ENCODE data around the gene SHD. TPM values are rescaled to one million over a fixed set of nuclear protein-coding genes. Genes with fewer than 3 reads are reported as not detected.
"Not testable (repeated sequence)": the region's sequence is repeated elsewhere in the genome, so short reads cannot be mapped to it uniquely, and the experiment has no call there.

The SHD gene, protein sequence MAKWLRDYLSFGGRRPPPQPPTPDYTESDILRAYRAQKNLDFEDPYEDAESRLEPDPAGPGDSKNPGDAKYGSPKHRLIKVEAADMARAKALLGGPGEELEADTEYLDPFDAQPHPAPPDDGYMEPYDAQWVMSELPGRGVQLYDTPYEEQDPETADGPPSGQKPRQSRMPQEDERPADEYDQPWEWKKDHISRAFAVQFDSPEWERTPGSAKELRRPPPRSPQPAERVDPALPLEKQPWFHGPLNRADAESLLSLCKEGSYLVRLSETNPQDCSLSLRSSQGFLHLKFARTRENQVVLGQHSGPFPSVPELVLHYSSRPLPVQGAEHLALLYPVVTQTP
- 1 to 10 TPM in 1 of 4 donors, under 1 TPM in 2, not detected in 1; 0.42 to 1.6 (median 0.61) TPM for total RNA-seq
- 1 to 10 TPM in 1 of 3 donors, under 1 TPM in 2; 0.04 to 2.1 (median 0.08) TPM for polyA plus RNA-seq
- long read RNA-seq, donor 1: 0 reads
- long read RNA-seq, donor 2: 0 reads

DNA sequence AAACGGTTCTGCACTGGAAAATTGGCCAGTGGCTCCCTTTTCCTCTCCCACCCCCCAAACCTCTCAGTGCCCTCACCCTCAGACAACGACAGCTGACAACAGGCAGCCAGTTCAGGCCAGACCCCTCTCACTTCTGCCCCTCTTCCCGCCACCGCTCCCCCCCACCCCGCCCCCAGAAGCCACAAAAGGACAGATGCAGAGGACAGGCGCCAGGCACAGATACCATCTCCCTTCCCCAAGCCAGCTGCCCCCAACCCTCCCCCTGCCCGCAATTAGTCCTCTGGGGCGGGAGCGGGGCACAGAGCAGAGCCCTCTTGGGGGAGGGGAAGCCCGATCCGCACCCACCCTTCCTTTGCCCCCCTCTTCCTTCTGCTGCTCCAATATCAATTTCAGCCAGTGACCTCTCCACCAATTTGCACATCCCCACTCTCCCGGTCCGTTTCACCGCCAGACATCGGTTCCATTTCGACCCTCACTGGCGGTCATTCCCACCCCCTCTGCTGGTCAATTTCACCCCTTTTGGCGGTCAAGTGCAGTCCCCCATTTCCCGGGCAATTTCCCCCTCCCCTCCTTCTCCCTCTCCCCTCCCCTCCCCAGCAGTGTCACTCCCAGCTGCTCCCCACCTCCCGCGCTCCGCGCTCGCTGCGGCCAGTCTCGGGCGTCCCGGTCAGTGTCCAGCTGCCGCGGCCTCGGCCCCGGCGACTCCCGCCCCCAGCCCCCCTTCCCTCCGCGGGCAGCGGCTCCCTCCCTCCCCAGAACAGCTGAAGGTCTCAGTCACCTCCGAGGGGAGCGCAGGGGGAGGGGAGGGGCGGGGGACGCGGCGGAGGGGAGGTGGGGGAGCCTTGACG is at the start of gene SHD:
Gene SHD (plus strand): TSS at position 848 of the 848 bp plus-strand sequence. CDS start 798 bp downstream, outside the sequence.
- Histone ChIP-seq H3K27ac (no peak within 1 kb of the TSS), H3K9me3 (no peaks in the 10 kb centered on the region), H3K36me3 (ENCODE audit: insufficient read depth in 1 of 2, low read depth in 1 of 2) (no peaks in the 10 kb centered on the region), H3K4me3 (peak within 1 kb of the TSS; percentile 51), H3K27me3 (ENCODE audit: insufficient read depth in 3 of 3, low read length in 2 of 3) (peaks cover 0 to 51% (median 16%) of the 10 kb centered on the region in 3 donors), H3K4me1 (peaks cover 4% of the 10 kb centered on the region)
- ATAC-seq (peak in 1 of 4 donors; percentile 19), DNase-seq (no peak)
- WGBS, 3 donors: 2 to 4% (median 4%) methylated on average over 29 to 43 of the region's 44 CpGs
- intact Hi-C loops (cut with DNase I): loop anchor here in 1 of 2 donors (10.0 kb wide), 1 partner anchor 136 kb away; no protein-coding TSS in a partner anchor
- TF ChIP-seq, protein P1, sequence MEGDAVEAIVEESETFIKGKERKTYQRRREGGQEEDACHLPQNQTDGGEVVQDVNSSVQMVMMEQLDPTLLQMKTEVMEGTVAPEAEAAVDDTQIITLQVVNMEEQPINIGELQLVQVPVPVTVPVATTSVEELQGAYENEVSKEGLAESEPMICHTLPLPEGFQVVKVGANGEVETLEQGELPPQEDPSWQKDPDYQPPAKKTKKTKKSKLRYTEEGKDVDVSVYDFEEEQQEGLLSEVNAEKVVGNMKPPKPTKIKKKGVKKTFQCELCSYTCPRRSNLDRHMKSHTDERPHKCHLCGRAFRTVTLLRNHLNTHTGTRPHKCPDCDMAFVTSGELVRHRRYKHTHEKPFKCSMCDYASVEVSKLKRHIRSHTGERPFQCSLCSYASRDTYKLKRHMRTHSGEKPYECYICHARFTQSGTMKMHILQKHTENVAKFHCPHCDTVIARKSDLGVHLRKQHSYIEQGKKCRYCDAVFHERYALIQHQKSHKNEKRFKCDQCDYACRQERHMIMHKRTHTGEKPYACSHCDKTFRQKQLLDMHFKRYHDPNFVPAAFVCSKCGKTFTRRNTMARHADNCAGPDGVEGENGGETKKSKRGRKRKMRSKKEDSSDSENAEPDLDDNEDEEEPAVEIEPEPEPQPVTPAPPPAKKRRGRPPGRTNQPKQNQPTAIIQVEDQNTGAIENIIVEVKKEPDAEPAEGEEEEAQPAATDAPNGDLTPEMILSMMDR (IDR thresholded peaks at IDR 0.05): no peak

DNA sequence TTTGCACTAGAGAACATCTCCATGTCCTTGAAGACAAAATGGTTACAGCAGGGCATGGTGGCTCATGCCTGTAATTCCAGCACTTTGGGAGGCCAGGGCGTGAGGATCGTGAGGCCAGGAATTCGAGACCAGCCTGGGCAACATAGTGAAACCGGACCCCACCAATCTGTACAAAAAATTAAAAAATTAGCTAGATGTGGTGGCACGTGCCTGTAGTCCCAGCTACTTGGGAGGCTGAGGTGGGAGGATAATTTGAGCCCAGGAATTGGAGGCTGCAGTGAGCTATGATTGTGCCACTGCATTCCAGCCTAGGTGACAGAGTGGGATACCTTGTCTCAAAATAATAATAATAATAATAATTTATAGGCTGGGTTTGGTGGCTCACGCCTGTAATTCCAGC is 48.8 kb upstream of the SHD start:
- ATAC-seq; H3K4me3 ChIP-seq; H3K27ac ChIP-seq; intact Hi-C loops (cut with DNase I); H3K9me3 ChIP-seq; DNase-seq; H3K36me3 ChIP-seq (ENCODE audit: insufficient read depth in 1 of 2, low read depth in 1 of 2); H3K4me1 ChIP-seq: not testable (repeated sequence)
- peaks cover 0 to 68% (median 15%) of the 10 kb centered on the region in 3 donors for H3K27me3 ChIP-seq (ENCODE audit: insufficient read depth in 3 of 3, low read length in 2 of 3)
- 75 to 79% (median 78%) methylated on average over 6 of the region's 6 CpGs for WGBS, 3 donors

DNA sequence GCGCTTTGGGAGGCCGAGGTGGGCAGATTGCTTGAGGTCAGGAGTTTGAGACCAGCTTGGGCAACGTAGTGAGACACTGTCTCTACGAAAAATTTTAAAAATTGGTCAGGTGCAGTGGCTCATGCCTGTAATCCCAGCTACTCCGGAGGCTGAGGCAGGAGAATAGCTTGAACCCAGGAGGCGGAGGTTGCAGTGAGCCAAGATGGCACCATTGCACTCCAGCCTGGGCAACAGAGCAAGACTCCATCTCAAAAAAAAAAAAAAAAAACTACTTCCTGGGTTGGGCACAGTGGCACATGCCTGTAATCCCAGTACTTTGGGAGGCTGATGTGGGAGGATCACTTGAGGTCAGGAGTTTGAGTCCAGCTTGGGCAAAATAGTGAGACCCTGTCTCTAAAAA is 47.5 kb upstream of the SHD start:
- H3K9me3 ChIP-seq; H3K27ac ChIP-seq; intact Hi-C loops (cut with DNase I); H3K4me1 ChIP-seq; H3K4me3 ChIP-seq; DNase-seq; ATAC-seq; H3K36me3 ChIP-seq (ENCODE audit: insufficient read depth in 1 of 2, low read depth in 1 of 2): not testable (repeated sequence)
- WGBS, 3 donors: 73 to 78% (median 75%) methylated on average over 6 of the region's 6 CpGs
- peaks cover 0 to 73% (median 15%) of the 10 kb centered on the region in 3 donors for H3K27me3 ChIP-seq (ENCODE audit: insufficient read depth in 3 of 3, low read length in 2 of 3)

DNA sequence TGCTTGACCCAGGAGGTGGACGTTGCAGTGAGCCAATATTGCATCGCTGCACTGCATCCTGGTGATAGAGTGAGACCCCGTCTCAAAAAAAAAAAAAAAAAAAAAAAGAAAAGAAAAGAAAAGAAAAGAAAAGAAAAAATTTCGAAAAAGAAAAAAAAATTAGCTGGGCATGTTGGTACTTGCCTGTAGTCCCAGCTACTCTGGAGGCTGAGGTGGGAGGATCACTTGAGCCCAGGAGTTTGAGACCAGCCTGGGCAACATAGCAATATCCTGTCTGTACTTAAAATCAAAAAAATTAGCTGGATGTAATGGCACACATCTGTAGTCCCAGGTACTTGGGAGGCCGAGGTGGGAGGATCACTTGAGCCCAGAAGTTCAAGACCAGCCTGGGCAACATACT is 46.9 kb upstream of the SHD start:
- intact Hi-C loops (cut with DNase I); H3K4me1 ChIP-seq; H3K9me3 ChIP-seq; ATAC-seq; H3K27ac ChIP-seq; H3K4me3 ChIP-seq; DNase-seq; H3K36me3 ChIP-seq (ENCODE audit: insufficient read depth in 1 of 2, low read depth in 1 of 2): not testable (repeated sequence)
- WGBS, 3 donors: 68 to 81% (median 71%) methylated on average over 4 to 5 of the region's 5 CpGs
- peaks cover 0 to 73% (median 15%) of the 10 kb centered on the region in 3 donors for H3K27me3 ChIP-seq (ENCODE audit: insufficient read depth in 3 of 3, low read length in 2 of 3)

DNA sequence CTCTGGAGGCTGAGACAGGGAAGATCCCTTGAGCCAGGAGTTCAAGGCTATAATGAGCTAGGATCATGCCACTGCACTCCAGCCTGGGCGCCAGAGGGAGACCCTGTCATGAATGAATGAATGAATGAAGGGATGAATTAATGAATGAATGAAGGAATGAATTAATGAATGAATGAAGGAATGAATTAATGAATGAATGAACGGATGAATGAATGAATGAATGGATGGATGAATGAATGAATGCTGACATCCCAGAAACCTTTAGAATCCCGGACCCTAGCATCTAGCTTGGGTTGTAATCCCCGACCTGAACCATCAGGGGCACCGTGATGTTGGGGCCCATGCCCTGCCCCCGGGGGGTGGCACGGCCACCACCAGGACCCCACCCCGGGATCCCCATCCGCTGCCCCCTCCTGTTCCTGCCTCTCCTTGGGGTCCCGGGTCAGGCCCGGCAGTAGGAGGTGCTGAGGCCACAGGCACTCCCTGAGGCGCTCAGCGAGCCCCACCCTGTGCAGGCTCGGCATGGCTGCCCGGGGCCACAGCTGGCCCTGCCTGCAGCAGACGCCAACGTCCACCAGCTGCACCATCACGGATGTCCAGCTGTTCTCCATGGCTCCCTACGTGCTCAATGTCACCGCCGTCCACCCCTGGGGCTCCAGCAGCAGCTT is 46.3 kb upstream of the SHD start:
- WGBS, 3 donors: 20 to 39% (median 25%) methylated on average over 18 to 21 of the region's 21 CpGs
- no peak for ATAC-seq
- DNase-seq: no peak
- Histone ChIP-seq H3K4me3 (no peak overlapping the region), H3K36me3 (ENCODE audit: insufficient read depth in 1 of 2, low read depth in 1 of 2) (no peaks in the 10 kb centered on the region), H3K27ac (no peak overlapping the region), H3K9me3 (no peaks in the 10 kb centered on the region), H3K27me3 (ENCODE audit: insufficient read depth in 3 of 3, low read length in 2 of 3) (peaks cover 0 to 70% (median 15%) of the 10 kb centered on the region in 3 donors), H3K4me1 (no peaks in the 10 kb centered on the region)
- intact Hi-C loops (cut with DNase I): no loop called here
- TF ChIP-seq, protein P1 (IDR thresholded peaks at IDR 0.05): no peak

Measured in psoas muscle (tissue), 8 donors.